NCI-H128 (cell line): ENCODE results near the gene USP37.
"Not testable (repeated sequence)": the region's sequence is repeated elsewhere in the genome, so short reads cannot be mapped to it uniquely, and the experiment has no call there.

Experiments used
- DNase-seq: peaks from one replicate; lab custom pipeline; 2025; ENCODE audit not compliant: unreplicated experiment; lab: John Stamatoyannopoulos, UW

USP37 gene

GRCh38 chr2:218557941-218558340 lies 10.2 kb downstream of the USP37 start:
- DNase-seq = no peak

- no peak for DNase-seq
Measured at GRCh38 chr2:218555527-218555926, 12.6 kb downstream of the USP37 start.

GRCh38 chr2:218554225-218554624 lies 13.9 kb downstream of the USP37 start:
- not testable (repeated sequence) for DNase-seq

GRCh38 chr2:218547978-218548377 lies 20.2 kb downstream of the USP37 start:
- no peak for DNase-seq

- no peak for DNase-seq
Measured at GRCh38 chr2:218547511-218547910, 20.6 kb downstream of the USP37 start.

GRCh38 chr2:218546012-218546411 lies 22.1 kb downstream of the USP37 start:
- no peak for DNase-seq

- no peak for DNase-seq
Measured at GRCh38 chr2:218540015-218540414, 28.1 kb downstream of the USP37 start.

GRCh38 chr2:218536804-218537494 lies 31.2 kb downstream of the USP37 start:
- no peak for DNase-seq

- DNase-seq = no peak
Measured at GRCh38 chr2:218529990-218530389, 38.2 kb downstream of the USP37 start.

GRCh38 chr2:218528409-218528808 lies 39.7 kb downstream of the USP37 start:
- DNase-seq = not testable (repeated sequence)

- DNase-seq = no peak
Measured at GRCh38 chr2:218523651-218524050, 44.5 kb downstream of the USP37 start.

GRCh38 chr2:218518876-218519275 lies 49.3 kb downstream of the USP37 start:
- no peak for DNase-seq

- no peak for DNase-seq
Measured at GRCh38 chr2:218517434-218518206, 50.5 kb downstream of the USP37 start.

- no peak for DNase-seq
Measured at GRCh38 chr2:218516614-218517013, 51.5 kb downstream of the USP37 start.

- no peak for DNase-seq
Measured at GRCh38 chr2:218513676-218514075, 54.5 kb downstream of the USP37 start.

- DNase-seq = no peak
Measured at GRCh38 chr2:218508299-218508698, 59.9 kb downstream of the USP37 start.

- no peak for DNase-seq
Measured at GRCh38 chr2:218505754-218506371, 62.3 kb downstream of the USP37 start.

GRCh38 chr2:218501665-218502064 lies 66.5 kb downstream of the USP37 start:
- no peak for DNase-seq

GRCh38 chr2:218500501-218501060 lies 67.6 kb downstream of the USP37 start:
- DNase-seq = no peak

- DNase-seq = no peak
Measured at GRCh38 chr2:218485986-218486667, 82.0 kb downstream of the USP37 start.

GRCh38 chr2:218482651-218483050 lies 85.5 kb downstream of the USP37 start:
- DNase-seq = no peak
